GM15510 (cell line): ENCODE results near the gene LHX2.

Source experiments
- POLR2A ChIP-seq: IDR thresholded peaks from 3 replicates; pipeline ENCODE4 v1.6.1; 2011; ENCODE audit warnings: borderline replicate concordance; ENCODE audit not compliant: insufficient read length; ENCODE audit errors: extremely low read depth

Gene LHX2

GRCh38 chr9:124006448-124007361 is 4.9 kb upstream of the LHX2 start:
- TF ChIP-seq POLR2A: no peak

- no peak for TF ChIP-seq POLR2A
Measured at GRCh38 chr9:124007565-124008302, 3.8 kb upstream of the LHX2 start.

GRCh38 chr9:124008303-124008693 is 3.3 kb upstream of the LHX2 start:
- no peak for TF ChIP-seq POLR2A

GRCh38 chr9:124008694-124009530 is 2.7 kb upstream of the LHX2 start:
- no peak for TF ChIP-seq POLR2A

GRCh38 chr9:124009531-124010217 is 1.9 kb upstream of the LHX2 start:
- no peak for TF ChIP-seq POLR2A

GRCh38 chr9:124010303-124010664 is 1.3 kb upstream of the LHX2 start:
- no peak for TF ChIP-seq POLR2A

- no peak for TF ChIP-seq POLR2A
Measured at GRCh38 chr9:124010665-124011321, 775 bp upstream of the LHX2 start.

- TF ChIP-seq POLR2A: no peak
Measured at GRCh38 chr9:124012368-124013301, 1.1 kb downstream of the LHX2 start.

- no peak for TF ChIP-seq POLR2A
Measured at GRCh38 chr9:124013309-124014210, 2.0 kb downstream of the LHX2 start.

- no peak for TF ChIP-seq POLR2A
Measured at GRCh38 chr9:124014211-124014955, 2.8 kb downstream of the LHX2 start.

- TF ChIP-seq POLR2A: no peak
Measured at GRCh38 chr9:124014956-124015660, 3.5 kb downstream of the LHX2 start.

GRCh38 chr9:124015661-124016131 is 4.1 kb downstream of the LHX2 start:
- no peak for TF ChIP-seq POLR2A
